Measurements from ENCODE around the gene MRPS2.
"Not testable (repeated sequence)": the region's sequence is repeated elsewhere in the genome, so short reads cannot be mapped to it uniquely, and the experiment has no call there.

The MRPS2 gene

GRCh38 chr9:135501261-135502167, 1.0 kb downstream of the MRPS2 start:
- DNase-seq = no peak

GRCh38 chr9:135502168-135502872, 1.8 kb downstream of the MRPS2 start:
- DNase-seq = no peak

GRCh38 chr9:135502873-135503321, 2.4 kb downstream of the MRPS2 start:
- DNase-seq = no peak

GRCh38 chr9:135503371-135504261, 3.1 kb downstream of the MRPS2 start:
- DNase-seq = no peak

GRCh38 chr9:135504262-135505243, 4.1 kb downstream of the MRPS2 start:
- peak in 1 of 2 donors; percentile 48 for DNase-seq

- no peak for DNase-seq
Measured at GRCh38 chr9:135505406-135506187, 5.1 kb downstream of the MRPS2 start.

GRCh38 chr9:135506327-135507103, 6.0 kb downstream of the MRPS2 start:
- DNase-seq = no peak

- DNase-seq = no peak
Measured at GRCh38 chr9:135507104-135508035, 6.9 kb downstream of the MRPS2 start.

GRCh38 chr9:135508211-135508820, 7.8 kb downstream of the MRPS2 start:
- DNase-seq = no peak

GRCh38 chr9:135509458-135509857, 9.0 kb downstream of the MRPS2 start:
- no peak for DNase-seq

- no peak for DNase-seq
Measured at GRCh38 chr9:135512241-135512603, 11.7 kb downstream of the MRPS2 start.

GRCh38 chr9:135512904-135513303, 12.4 kb downstream of the MRPS2 start:
- no peak for DNase-seq

GRCh38 chr9:135513351-135513846, 12.9 kb downstream of the MRPS2 start:
- DNase-seq = no peak

GRCh38 chr9:135513906-135514305, 13.4 kb downstream of the MRPS2 start:
- DNase-seq = not testable (repeated sequence)

GRCh38 chr9:135514342-135515082, 14.0 kb downstream of the MRPS2 start:
- DNase-seq = no peak

- no peak for DNase-seq
Measured at GRCh38 chr9:135515083-135515951, 14.8 kb downstream of the MRPS2 start.

Data from inflammatory macrophage treated with lipopolysaccharide for 1 hour (primary cell).